Ishikawa (cell line): ENCODE results near the gene NGB.

Experiments used
- CEBPB ChIP-seq: IDR thresholded peaks from 2 replicates; pipeline ENCODE4 v1.6.1; 2012
- CREB1 ChIP-seq: IDR thresholded peaks from 2 replicates; pipeline ENCODE4 v1.6.1; 2012; ENCODE audit warnings: low read depth
- EGR1 ChIP-seq: IDR thresholded peaks from 2 replicates; pipeline ENCODE4 v1.6.1; 2012
- EP300 ChIP-seq: IDR thresholded peaks from 2 replicates; pipeline ENCODE4 v1.6.1; 2012; ENCODE audit warnings: borderline replicate concordance
- FOXM1 ChIP-seq: IDR thresholded peaks from 2 replicates; pipeline ENCODE4 v1.6.1; 2012; ENCODE audit warnings: low read depth, borderline replicate concordance
- NFIC ChIP-seq: IDR thresholded peaks from 2 replicates; pipeline ENCODE4 v1.6.1; 2012
- RAD21 ChIP-seq: IDR thresholded peaks from 2 replicates; pipeline ENCODE4 v1.6.1; 2012; ENCODE audit warnings: low read depth
- REST ChIP-seq: IDR thresholded peaks from 2 replicates; pipeline ENCODE4 v1.6.1; 2012; ENCODE audit warnings: low read depth, mild to moderate bottlenecking
- TAF1 ChIP-seq: IDR thresholded peaks from 2 replicates; pipeline ENCODE4 v1.6.1; 2012; ENCODE audit warnings: low read depth, mild to moderate bottlenecking
- TCF12 ChIP-seq: IDR thresholded peaks from 2 replicates; pipeline ENCODE4 v1.6.1; 2012; ENCODE audit warnings: low read depth
- TEAD4 ChIP-seq: IDR thresholded peaks from 2 replicates; pipeline ENCODE4 v1.6.1; 2012
- USF1 ChIP-seq: IDR thresholded peaks from 2 replicates; pipeline ENCODE4 v1.6.1; 2012
- YY1 ChIP-seq: IDR thresholded peaks from 2 replicates; pipeline ENCODE4 v1.6.1; 2012; ENCODE audit warnings: low read depth
- TF ChIP-seq, protein P1 (sequence below): IDR thresholded peaks from 2 replicates; pipeline ENCODE4 v1.6.1; 2012

DNA sequence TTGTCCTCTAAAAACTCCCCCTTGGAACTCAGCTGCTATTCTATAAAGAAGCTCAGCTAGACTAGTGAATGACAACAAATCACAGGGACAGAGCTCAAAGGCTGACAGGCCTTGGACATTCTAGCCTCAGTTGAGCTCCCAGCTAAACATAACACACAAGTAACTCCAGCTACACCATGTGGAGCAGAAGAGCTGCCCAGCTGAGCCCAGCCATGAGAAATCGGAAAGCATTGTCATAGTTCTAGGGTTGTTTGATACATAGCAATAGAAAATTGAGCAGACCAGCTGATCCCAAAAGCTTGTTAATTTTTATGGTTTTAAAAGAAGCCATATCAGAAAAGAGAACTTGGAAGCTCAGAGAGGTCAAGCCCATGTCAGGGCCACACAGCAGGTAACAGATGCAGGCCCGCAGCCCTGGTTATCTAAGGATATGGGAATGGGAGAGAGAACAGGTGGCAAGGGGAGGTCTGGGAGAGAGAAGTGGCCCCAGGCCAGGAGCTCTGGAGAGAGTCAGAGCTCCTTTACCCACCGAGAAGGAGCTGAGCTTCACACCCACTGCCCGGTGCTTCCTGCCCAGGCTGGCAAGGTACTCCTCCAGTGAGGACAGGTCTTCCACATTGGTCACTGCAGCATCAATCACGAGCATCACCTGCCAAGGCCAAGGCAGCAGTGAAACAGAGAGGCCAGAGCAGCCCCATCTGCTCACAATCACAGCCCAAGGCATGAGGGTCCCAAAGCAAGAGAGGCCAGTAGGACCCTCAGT is 2.9 kb downstream of the NGB start:
- no peak for TF ChIP-seq CREB1
- no peak for TF ChIP-seq YY1
- no peak for TF ChIP-seq TEAD4
- TF ChIP-seq RAD21, result no peak
- TF ChIP-seq EP300, result no peak
- TF ChIP-seq, protein P1, sequence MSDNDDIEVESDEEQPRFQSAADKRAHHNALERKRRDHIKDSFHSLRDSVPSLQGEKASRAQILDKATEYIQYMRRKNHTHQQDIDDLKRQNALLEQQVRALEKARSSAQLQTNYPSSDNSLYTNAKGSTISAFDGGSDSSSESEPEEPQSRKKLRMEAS, result no peak
- TF ChIP-seq FOXM1, result no peak
- no peak for TF ChIP-seq USF1
- no peak for TF ChIP-seq REST
- TF ChIP-seq TAF1, result no peak
- TF ChIP-seq TCF12, result no peak
- no peak for TF ChIP-seq NFIC
- no peak for TF ChIP-seq EGR1
- no peak for TF ChIP-seq CEBPB
